HG02852 (cell line): ENCODE measurements around the gene SP100.
A peak's percentile ranks its signal among the peaks of the same experiment; 100 is the strongest.
"Not testable (repeated sequence)": the region's sequence is repeated elsewhere in the genome, so short reads cannot be mapped to it uniquely, and the experiment has no call there.

Experiments
- ATAC-seq: cut with Tn5 transposase; IDR thresholded peaks from one replicate; pipeline ENCODE4 v1.9.1; 2021; ENCODE audit warnings: mild to moderate bottlenecking, moderate library complexity; ENCODE audit not compliant: unreplicated experiment

The SP100 gene

DNA sequence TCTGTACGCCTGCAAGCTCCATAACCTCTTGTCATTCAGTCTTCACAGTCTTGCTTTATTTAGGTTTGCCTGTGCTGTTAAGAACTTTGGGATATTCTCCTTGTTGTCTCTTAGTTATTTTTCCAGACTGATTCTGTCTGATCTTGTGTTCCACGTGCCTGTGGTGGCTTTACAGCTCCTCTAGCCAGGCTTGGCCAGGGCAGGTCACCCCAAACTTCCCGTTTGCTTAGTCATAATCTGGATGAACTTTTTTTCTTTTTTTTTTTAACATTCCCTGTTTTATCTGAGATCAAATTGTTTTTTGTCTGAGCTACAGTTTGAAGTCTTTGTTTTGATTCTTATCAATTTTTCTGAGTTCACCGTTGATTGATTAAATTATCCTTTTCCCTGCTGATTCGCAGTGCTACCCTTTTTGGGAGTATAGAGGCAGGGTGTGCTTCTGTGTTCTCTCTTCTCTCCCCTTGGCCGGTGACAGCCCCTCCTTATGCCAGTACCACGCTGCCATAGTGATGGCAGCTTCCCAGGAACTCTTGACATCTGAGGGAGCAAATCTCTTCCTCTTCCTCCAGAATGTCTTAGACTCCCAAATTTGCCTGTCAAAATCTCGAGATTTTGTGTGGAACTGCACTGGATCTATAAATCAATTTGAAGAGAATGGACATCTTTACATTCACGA lies 2.5 kb downstream of the SP100 start:
- no peak for ATAC-seq

GRCh38 chr2:230419181-230419580 lies 3.2 kb downstream of the SP100 start:
- ATAC-seq: no peak

GRCh38 chr2:230422149-230422548 lies 6.1 kb downstream of the SP100 start:
- no peak for ATAC-seq

GRCh38 chr2:230423851-230424458 lies 8.0 kb downstream of the SP100 start:
- no peak for ATAC-seq

GRCh38 chr2:230425377-230425776 lies 9.4 kb downstream of the SP100 start:
- no peak for ATAC-seq

DNA sequence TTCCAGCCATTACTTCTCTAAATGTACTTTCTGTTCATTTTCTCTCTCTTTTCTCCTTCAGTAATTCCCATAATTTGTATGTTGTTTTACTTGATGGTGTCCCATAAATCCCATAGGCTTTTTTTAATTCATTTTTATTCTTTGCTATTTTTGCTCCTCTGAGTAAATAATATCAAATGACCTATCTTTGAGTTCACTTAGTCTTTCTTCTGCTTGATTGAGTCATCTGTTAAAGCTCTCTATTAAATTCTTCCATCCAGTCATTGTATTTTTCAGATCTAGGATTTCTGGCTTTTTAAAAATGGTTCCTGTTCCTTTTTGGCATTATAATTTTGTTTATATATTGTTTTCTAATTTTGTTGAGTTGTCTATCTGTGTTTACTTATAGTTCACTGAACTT lies 13.5 kb downstream of the SP100 start:
- no peak for ATAC-seq

GRCh38 chr2:230430957-230431910 lies 15.2 kb downstream of the SP100 start:
- ATAC-seq: no peak

GRCh38 chr2:230434677-230435324 lies 18.8 kb downstream of the SP100 start:
- no peak for ATAC-seq

DNA sequence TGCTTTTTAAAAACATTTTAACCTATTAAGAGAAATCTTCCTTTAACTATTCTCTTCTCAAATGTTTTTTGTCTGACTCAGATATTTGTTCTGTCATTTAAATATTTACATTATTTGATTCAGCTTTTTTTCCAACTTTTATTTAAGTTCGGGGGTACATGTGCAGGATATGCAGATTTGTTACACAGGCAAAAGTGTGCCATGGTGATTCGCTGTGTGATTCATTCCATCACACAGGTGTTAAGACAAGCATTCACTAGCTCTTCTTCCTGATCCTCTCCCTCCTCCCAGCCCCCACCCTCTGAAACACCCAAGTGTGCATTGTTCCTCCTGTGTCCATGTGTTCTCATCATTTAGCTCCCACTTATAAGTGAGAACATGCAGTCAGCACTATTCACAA lies 19.4 kb downstream of the SP100 start:
- no peak for ATAC-seq

- not testable (repeated sequence) for ATAC-seq
Observed at GRCh38 chr2:230439121-230439520, 23.1 kb downstream of the SP100 start.

DNA sequence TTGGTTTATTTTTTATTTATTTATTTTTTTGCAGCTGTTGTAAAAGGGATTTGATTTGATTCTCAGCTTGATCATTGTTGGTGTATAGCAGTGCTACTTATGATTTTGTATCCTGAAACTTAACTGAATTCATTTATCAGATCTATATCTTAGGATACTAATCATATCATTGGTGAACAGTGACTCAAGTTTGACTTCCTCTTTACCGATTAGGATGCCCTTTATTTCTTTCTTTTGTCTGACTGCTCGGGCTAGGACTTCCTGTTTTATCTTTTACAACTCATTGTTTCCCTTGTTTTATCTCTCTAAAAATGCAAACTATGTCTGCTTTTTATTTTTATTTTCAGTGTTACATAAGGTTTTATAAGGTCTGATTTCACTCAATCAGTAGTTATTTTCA lies 23.6 kb downstream of the SP100 start:
- peak; percentile 54 for ATAC-seq

DNA sequence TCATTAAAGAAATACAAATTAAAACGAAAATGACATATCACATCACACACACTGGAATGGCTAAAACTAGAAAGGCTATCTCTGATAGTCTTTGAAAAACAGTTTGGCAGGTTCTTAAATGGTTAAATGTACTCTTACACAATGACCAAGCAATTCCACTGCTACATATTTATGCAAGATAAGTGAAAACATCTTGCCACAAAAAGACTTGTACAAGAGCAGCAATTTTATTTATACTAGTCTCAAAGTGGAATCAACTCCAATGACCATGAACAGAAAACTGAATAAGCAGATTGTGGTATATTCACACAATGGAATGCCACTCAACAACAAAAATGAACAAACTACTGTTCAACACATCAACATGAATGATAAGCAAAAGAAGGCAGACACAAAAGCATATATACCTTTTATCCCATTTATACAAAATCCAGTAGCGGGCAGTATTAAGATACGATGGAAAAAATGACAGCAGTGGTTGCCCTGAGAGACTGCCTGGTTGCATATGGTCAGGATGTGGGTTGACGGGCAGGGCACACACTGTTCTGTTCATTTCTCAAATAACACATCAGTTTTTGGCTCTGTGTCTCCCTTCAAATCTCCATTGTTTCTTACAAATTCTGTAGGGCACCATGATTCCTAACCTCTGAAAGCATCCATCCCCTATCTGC lies 25.4 kb downstream of the SP100 start:
- no peak for ATAC-seq

DNA sequence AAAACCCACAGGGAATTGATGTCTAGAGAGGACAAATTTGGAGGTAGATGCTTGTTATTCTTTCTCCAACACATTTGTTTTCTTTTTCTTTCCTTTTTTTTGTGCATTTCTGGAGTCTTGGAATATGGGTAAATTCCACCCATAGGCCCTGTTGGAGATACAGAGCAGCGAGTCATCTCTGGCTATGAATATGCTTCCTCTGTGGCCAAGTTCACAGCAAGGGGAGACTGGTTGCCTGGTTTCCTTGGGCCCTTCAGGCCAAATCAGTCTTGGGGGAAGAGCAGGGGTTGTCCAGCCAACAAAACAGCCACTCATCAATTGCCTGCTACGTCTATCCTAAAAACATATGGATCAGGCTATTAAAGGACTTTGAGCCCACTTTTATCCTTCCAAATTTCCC lies 27.5 kb downstream of the SP100 start:
- no peak for ATAC-seq

DNA sequence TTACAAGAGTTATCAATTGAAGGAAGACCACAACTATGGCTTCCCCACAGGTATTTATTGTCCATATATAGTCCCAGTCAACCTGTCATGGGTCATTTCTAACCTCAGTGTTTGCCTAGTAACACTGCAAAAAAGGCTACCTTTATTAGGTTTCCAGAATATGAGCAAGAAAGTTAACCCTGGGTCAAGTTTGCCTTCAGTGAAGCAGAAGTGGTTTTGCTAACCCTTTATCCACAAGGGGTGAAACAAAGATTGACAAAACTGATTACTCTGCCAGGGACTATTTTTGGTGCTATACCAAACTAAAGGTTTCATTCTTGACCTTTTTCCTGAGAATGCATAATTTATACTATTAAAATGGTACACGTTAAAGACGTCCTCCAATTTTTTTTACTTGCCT lies 28.8 kb downstream of the SP100 start:
- ATAC-seq: no peak

DNA sequence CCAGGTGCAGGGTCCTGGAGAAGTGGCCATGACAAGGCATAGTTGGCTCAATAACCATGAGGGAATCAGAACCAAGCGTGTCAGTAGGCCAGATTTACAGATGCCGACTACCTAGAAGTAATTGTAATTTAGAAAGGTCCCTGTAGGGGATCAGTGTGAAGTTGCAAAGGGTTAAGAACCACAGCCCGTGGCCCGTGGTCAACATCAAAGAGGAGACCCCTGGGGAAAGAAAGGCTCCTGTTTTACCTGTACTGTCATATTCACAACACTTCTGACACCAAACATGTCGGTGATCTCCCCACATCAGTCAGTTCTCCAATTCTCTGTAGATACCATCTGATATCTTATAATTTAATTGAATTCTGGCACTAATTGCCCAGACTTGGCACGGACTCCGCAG lies 31.0 kb downstream of the SP100 start:
- no peak for ATAC-seq

DNA sequence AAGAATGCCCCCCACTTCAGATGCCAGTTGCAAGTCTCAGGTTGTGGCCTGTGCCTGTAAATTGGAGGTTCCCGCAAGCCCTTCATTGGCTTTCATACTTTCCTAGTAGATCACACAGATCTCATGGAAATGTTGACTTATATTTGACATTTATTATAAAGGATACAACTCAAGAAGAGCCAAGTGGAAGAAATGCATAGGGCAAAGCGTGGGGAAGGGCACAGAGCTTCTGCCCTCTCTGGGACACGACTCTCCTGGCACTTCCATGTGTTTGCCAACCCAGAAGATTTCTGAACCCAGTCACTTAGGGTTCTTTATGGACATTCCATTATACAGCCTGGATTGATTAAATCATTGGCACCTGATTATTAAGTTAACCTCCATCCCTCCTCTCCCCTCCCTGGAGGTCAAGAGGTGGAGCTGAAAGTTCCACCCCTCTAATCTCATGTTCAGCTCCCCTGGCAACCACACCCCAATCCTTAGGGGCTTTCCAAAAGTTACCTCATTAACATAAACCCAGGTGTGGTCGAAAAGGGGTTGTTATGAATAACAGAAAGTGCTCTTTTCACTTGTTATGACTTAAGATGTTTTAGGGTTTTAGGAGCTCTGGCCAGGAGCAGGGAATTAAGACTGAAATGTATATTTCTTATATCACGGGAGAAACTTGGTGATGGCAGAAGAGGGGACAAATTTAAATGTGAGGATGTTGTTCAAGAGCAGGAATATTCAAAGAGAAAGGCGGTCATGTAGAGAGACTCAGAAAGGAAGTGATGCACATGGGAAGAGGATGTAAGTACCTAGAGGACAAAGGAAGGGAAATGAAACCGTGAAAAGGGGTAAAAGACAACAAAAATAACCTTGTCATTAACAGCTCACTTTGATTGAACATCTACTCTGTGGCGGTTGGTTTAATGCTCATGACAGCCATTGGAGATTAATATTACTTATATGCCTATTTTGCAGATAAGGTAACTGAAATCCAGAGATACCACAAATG lies 31.8 kb downstream of the SP100 start:
- peak; percentile 82 for ATAC-seq

DNA sequence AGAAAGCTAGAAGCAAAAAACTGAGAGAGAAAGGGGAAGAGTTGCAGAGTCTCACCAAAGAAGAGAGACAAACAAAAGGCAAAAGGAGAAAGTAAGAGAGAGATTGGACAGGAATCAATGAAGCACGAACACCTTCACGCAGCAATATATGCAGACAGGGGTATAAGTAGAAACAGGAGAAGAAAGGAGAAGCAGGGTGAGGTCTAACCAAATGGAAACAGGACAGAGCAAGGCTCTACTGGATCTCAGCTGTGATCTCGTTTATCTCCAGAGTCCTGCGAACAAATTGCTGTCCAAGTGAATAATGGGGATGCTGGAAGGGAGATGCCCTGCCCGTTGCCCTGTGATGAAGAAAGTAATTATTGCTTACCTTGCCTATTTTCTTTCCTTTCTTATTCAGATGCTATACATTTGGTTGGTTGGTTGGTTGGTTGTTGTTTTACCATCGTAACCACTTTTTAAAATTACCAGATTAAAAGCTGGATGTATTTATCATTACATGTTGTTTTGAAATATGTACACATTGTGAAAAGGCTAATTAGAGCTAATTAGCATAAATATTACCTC lies 34.0 kb downstream of the SP100 start:
- no peak for ATAC-seq

DNA sequence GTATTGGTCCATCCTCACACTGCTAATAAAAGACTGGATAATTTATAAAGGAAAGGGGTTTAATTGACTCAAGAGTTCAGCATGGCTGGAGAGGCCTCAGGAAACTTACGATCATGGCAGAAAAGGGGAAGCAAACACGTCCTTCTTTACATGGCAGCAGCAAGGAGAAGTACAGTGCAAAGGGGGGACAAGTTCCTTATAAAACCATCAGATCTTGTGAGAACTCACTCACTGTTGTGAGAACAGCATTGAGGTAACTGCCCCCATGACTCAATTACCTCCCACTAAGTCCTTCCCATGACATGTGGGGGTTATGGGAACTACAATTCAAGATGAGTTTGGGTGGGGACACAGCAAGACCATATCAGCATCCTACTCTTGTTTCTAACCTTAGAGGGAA lies 37.0 kb downstream of the SP100 start:
- no peak for ATAC-seq

- peak; percentile 54 for ATAC-seq
Observed at GRCh38 chr2:230455005-230455684, 39.1 kb downstream of the SP100 start.
